Left lobe of liver (tissue), 2 donors: ENCODE results near the gene TFAP2B. TPM values are rescaled to one million over a fixed set of nuclear protein-coding genes. Genes with fewer than 3 reads are reported as not detected.

Source experiments
- ATAC-seq: fragments of 200-7000 bp; cut with Tn5 transposase; one replicate; pipeline ENCODE4 v1.9.1; 2020; ENCODE audit warnings: mild to moderate bottlenecking, moderate library complexity
- DNase-seq: peaks from one replicate; pipeline ENCODE4 v3.0.0-alpha.2; 2020; ENCODE audit warnings: low spot score
- total RNA-seq: library from RNA; stranded (reverse); gene quantifications from one replicate; pipeline ENCODE4 v1.2.1, GENCODE V29; 2021
- donor health status: DM: no; HTN: no; CAD: no; lungs with moderate emphysema.
- donor health status: DM: no; HTN: yes; CAD: no.

Gene TFAP2B
- not detected for total RNA-seq

DNA sequence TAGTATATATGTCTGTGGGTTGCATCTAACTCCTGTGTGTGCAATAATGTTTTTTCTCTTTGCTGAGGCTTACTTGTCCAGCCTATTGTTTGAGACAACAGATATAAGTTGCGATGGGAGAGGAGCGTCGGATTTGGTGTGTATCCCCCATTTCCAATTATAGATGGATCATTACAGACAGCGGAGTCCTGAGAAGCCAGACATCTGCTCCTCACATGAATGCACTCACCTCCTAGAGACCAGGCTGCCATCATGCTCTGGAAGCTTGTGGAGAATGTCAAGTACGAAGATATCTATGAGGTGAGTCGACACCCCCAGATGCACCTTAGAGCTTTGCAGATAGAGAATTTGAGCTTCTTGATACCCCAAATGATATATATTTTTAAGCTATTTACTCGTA lies at the start of gene TFAP2B:
Gene TFAP2B, plus strand, starts transcription at position 199 of the 400 bp plus-strand sequence. Its CDS starts 21 bp downstream, at position 220.
- DNase-seq (no peak), ATAC-seq (no peak)

DNA sequence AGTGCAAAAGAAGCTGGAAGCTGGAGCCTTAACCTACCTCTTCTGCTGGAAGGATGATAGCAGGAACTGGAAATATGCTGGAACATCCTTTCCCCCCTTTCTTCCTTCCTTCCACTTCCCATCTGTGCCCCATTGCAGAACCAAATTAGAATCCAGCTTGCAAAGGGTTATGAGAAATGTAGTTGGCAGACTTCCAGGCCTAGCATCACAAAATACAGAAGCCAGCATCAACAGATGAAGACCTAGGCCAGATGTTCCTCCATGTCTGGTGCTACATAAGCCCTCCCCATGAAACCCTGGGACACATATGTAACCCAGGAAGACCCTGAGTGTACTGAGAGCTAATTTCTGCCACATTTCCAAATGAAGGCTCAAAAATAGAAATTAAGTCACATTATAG lies 40.0 kb upstream of the TFAP2B start:
- DNase-seq: no peak
- no peak for ATAC-seq

DNA sequence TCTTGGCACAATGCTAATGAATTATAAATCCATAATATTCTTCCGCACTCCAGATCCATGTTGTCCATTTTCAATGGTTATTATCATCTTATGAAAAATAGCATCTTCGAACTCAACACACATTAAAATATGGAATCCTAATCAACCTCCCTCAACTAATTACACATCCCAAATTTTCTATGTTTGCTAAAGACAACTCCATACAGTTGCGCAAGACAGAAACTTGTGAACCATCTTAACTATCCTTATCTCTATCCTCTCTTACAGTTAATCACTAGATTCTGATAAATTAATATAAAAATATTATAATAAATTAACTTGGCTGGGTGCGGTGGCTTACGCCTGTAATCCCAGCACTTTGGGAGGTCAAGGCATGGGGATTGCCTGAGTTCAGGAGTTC lies 38.3 kb upstream of the TFAP2B start:
- ATAC-seq: no peak
- no peak for DNase-seq

DNA sequence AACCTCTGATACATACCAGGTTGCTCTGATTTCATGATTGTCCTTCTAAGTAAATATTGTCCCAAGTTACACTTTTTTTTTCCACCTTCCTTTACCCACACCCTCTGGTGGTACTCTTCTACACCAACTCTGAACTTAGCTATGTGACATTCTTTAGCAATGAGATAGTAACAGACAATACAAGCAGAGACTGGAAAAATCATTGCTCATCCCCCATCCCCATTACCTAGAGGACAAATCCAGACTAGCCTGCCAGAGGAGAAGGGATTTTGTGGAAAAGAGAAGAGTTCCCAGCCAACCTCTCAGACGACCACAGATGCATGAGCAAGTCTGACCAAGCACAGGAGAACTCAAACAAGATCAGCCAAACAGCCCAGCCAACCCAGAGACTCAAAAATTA lies 32.8 kb upstream of the TFAP2B start:
- ATAC-seq (no peak), DNase-seq (no peak)

DNA sequence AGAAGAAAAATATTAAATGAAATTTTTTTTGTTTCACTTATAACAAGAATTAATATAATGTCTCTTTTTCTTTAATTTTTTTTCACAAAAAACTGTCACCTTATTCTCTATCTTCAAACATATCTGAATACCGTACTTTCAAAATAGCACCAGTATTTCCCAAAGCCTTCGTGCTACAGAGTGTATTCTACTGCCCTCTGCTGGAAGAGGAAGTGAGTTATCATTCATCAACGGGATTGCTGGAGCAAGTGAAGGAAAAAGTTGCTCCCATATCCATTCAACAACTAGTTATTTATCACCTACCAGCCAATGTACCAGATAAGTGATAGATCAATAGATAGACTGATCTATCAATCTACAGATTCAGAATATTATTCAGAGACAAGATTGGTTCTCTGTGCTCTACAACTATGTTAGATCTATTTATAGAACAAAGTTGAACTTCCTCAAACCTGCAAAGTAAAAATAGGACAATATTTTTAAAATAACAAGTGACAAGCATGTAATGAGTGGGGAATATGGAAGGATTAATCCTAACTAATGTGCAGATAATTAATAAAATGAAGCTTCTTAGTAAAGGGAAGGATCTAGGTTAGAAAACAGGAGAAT lies 26.7 kb upstream of the TFAP2B start:
- ATAC-seq: peak; percentile 85
- DNase-seq: no peak

GRCh38 chr6:50792771-50793170 lies 25.9 kb upstream of the TFAP2B start:
- ATAC-seq (no peak), DNase-seq (no peak)

DNA sequence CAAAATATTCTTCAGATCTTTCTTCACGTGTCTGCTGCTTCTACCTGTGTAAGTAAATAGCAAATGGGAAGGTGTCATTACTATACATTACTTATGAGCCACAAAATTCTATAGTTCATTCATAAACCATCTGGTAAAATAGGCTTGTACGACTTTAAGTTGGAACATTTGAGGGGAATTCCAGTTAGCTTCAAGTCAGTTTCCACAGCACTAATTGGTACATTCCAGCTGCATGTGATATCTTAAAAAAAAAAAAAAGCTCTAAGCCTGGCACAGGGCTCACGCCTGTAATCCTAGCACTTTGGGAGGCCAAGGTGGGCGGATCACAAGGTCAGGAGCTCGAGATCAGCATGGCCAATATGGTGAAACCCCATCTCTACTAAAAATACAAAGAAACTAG lies 23.1 kb upstream of the TFAP2B start:
- no peak for DNase-seq
- no peak for ATAC-seq

- DNase-seq (no peak), ATAC-seq (no peak)
Observed at GRCh38 chr6:50804283-50804682, 14.4 kb upstream of the TFAP2B start.

GRCh38 chr6:50807035-50807434 lies 11.6 kb upstream of the TFAP2B start:
- DNase-seq: no peak

GRCh38 chr6:50815436-50816114 lies 3.1 kb upstream of the TFAP2B start:
- peak; percentile 74 for ATAC-seq
- no peak for DNase-seq

More at GRCh38 chr6:50807035-50807434, 11.6 kb upstream of the TFAP2B start:
- ATAC-seq: no peak

GRCh38 chr6:50816115-50816675 lies 2.5 kb upstream of the TFAP2B start:
- peak; percentile 95 for ATAC-seq
- DNase-seq: peak; percentile 80

DNA sequence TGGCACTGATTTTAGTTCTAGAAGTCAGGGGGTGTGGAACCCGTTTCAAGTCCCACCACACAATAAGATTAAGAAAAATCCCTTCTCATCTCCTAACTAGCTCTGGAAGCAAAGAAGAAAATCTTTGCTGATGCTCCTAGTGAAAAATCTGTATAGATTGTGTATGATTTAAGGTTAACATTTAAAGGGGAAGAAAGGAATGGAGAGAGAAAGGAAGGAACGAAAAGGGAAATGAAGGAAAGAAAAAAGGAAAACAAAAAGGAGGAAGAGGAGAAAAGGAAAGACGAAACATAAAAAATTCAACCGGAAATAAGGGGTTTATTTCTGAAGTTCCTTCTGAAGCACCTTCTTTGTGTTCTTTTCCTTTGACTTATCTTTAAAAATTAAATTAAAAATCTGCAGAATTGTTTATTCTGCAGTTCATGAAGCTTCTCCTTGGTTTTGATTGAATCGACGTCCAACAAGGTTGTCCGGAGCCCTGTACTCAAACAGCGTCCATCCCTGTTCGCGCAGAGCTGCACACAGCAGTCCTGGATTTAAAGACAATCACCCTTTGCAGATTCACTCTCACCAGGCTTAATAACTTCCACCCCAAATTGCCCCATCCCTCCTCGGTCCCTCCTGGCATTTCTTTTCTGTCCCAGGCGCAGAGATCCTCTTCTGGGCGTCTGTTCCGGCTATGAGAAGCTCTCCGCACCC lies 1.6 kb upstream of the TFAP2B start:
- ATAC-seq (no peak), DNase-seq (no peak)

GRCh38 chr6:50817646-50817950 lies 1.1 kb upstream of the TFAP2B start:
- ATAC-seq: no peak
- DNase-seq: no peak

- ATAC-seq (no peak), DNase-seq (no peak)
Observed at GRCh38 chr6:50818020-50818419, 651 bp upstream of the TFAP2B start.

GRCh38 chr6:50819466-50819903 lies 814 bp downstream of the TFAP2B start:
- ATAC-seq (peak; percentile 48), DNase-seq (no peak)

GRCh38 chr6:50819904-50820868 lies 1.5 kb downstream of the TFAP2B start:
- ATAC-seq: no peak
- DNase-seq: no peak

GRCh38 chr6:50820869-50821264 lies 2.2 kb downstream of the TFAP2B start:
- DNase-seq: no peak

DNA sequence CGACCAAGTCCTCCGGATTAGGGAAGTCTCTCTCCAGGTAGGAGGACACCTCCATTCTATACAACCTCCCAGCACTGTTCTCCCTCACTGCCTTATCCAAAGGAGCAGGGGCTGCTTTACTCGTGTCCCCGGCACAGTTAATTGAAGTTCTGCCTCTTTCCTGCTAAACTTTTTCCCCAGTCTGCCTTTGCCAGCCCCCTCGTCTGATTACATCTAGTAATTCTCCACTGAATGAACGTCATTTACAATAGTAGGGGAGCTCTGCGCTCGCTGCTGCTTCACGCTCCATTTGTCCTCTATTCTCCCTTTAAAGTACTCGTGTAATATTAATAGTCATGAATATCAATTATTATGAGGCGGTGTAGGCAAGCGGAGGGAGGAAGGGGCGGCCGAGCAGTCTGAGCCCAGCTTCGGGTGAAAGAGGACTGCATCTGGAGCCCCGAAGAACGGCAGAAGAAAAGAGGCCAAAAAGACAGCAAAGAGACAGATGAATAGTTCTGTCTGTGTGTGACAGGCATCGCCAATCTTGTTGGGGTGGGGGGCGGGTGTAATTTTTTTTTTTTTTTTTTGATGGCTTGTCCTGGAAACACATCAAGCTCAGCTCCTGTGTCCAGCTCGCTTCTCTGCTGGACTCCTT lies 2.9 kb downstream of the TFAP2B start:
- no peak for ATAC-seq
- no peak for DNase-seq

More at GRCh38 chr6:50820869-50821264, 2.2 kb downstream of the TFAP2B start:
- ATAC-seq: no peak

GRCh38 chr6:50822078-50822476 lies 3.4 kb downstream of the TFAP2B start:
- DNase-seq (no peak), ATAC-seq (no peak)
